Measurements from ENCODE around the gene MIER2. TPM values are rescaled to one million over a fixed set of nuclear protein-coding genes. Genes with fewer than 3 reads are reported as not detected.

Gene MIER2
- polyA plus RNA-seq, 1 donor from 2014 or later: 16.0 TPM

- H3K79me2 ChIP-seq (replicated peaks; ENCODE audit: insufficient read depth, low read length): no peaks in the 10 kb centered on the region
- no peak overlapping the region for H3K4me3 ChIP-seq (ENCODE audit: low read length)
Observed at GRCh38 chr19:367963-368629, 23.5 kb upstream of the MIER2 start.

GRCh38 chr19:367561-367960 is 23.0 kb upstream of the MIER2 start:
- H3K9me3 ChIP-seq (ENCODE audit: low read length): no peaks in the 10 kb centered on the region
- H3K9me2 ChIP-seq (ENCODE audit: insufficient read depth, low read length): no peaks in the 10 kb centered on the region

More at GRCh38 chr19:367963-368629, 23.5 kb upstream of the MIER2 start:
- H3K4me2 ChIP-seq (ENCODE audit: low read length): no peak overlapping the region
- H3K36me3 ChIP-seq (ENCODE audit: insufficient read depth, low read length): no peaks in the 10 kb centered on the region
- H3K9me2 ChIP-seq (ENCODE audit: insufficient read depth, low read length): no peaks in the 10 kb centered on the region
- H4K20me1 ChIP-seq (ENCODE audit: insufficient read depth): no peaks in the 10 kb centered on the region
- no peaks in the 10 kb centered on the region for H3K9me3 ChIP-seq (ENCODE audit: low read length)
- H2AFZ ChIP-seq (ENCODE audit: low read depth, low read length): no peak overlapping the region
- no peaks in the 10 kb centered on the region for H3K27me3 ChIP-seq (ENCODE audit: insufficient read depth, low read depth, low read length)
- no peak overlapping the region for H3K9ac ChIP-seq (ENCODE audit: low read length)
- TF ChIP-seq CTCF (IDR thresholded peaks at IDR 0.05; ENCODE audit: poor library complexity, severe bottlenecking): no peak
- TF ChIP-seq, protein P1, sequence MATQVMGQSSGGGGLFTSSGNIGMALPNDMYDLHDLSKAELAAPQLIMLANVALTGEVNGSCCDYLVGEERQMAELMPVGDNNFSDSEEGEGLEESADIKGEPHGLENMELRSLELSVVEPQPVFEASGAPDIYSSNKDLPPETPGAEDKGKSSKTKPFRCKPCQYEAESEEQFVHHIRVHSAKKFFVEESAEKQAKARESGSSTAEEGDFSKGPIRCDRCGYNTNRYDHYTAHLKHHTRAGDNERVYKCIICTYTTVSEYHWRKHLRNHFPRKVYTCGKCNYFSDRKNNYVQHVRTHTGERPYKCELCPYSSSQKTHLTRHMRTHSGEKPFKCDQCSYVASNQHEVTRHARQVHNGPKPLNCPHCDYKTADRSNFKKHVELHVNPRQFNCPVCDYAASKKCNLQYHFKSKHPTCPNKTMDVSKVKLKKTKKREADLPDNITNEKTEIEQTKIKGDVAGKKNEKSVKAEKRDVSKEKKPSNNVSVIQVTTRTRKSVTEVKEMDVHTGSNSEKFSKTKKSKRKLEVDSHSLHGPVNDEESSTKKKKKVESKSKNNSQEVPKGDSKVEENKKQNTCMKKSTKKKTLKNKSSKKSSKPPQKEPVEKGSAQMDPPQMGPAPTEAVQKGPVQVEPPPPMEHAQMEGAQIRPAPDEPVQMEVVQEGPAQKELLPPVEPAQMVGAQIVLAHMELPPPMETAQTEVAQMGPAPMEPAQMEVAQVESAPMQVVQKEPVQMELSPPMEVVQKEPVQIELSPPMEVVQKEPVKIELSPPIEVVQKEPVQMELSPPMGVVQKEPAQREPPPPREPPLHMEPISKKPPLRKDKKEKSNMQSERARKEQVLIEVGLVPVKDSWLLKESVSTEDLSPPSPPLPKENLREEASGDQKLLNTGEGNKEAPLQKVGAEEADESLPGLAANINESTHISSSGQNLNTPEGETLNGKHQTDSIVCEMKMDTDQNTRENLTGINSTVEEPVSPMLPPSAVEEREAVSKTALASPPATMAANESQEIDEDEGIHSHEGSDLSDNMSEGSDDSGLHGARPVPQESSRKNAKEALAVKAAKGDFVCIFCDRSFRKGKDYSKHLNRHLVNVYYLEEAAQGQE (IDR thresholded peaks at IDR 0.05; ENCODE audit: borderline replicate concordance): no peak
- TF ChIP-seq EP300 (conservative IDR thresholded peaks at IDR 0.05; ENCODE audit: poor library complexity, severe bottlenecking): no peak
- no peak for TF ChIP-seq POLR2AphosphoS5 (IDR thresholded peaks at IDR 0.05)
- no peak for TF ChIP-seq MXI1 (conservative IDR thresholded peaks at IDR 0.05; ENCODE audit: poor library complexity, severe bottlenecking)
- no peak for TF ChIP-seq RAD21 (conservative IDR thresholded peaks at IDR 0.05)
- TF ChIP-seq TAF1 (IDR thresholded peaks at IDR 0.05; ENCODE audit: low read depth): no peak
- TF ChIP-seq EZH2 (IDR thresholded peaks at IDR 0.05; ENCODE audit: borderline replicate concordance, insufficient read depth, low read length, poor library complexity, severe bottlenecking): no peak
- no peak for TF ChIP-seq SMC3 (conservative IDR thresholded peaks at IDR 0.05; ENCODE audit: poor library complexity)
- no peaks in the 10 kb centered on the region for H3F3A ChIP-seq (ENCODE audit: insufficient read depth, low read length, poor library complexity, severe bottlenecking)
- no peak overlapping the region for H3K27ac ChIP-seq (ENCODE audit: low read length)

More at GRCh38 chr19:367561-367960, 23.0 kb upstream of the MIER2 start:
- H3K9ac ChIP-seq (ENCODE audit: low read length): no peak overlapping the region
- H3F3A ChIP-seq (ENCODE audit: insufficient read depth, low read length, poor library complexity, severe bottlenecking): no peaks in the 10 kb centered on the region
- H3K4me2 ChIP-seq (ENCODE audit: low read length): no peak overlapping the region
- no peaks in the 10 kb centered on the region for H4K20me1 ChIP-seq (ENCODE audit: insufficient read depth)
- no peaks in the 10 kb centered on the region for H3K36me3 ChIP-seq (ENCODE audit: insufficient read depth, low read length)
- H3K27me3 ChIP-seq (ENCODE audit: insufficient read depth, low read depth, low read length): no peaks in the 10 kb centered on the region
- TF ChIP-seq EP300 (conservative IDR thresholded peaks at IDR 0.05; ENCODE audit: poor library complexity, severe bottlenecking) (no peak), RAD21 (conservative IDR thresholded peaks at IDR 0.05) (no peak), CTCF (IDR thresholded peaks at IDR 0.05; ENCODE audit: poor library complexity, severe bottlenecking) (no peak), SMC3 (conservative IDR thresholded peaks at IDR 0.05; ENCODE audit: poor library complexity) (no peak), EZH2 (IDR thresholded peaks at IDR 0.05; ENCODE audit: borderline replicate concordance, insufficient read depth, low read length, poor library complexity, severe bottlenecking) (no peak), TAF1 (IDR thresholded peaks at IDR 0.05; ENCODE audit: low read depth) (no peak), MXI1 (conservative IDR thresholded peaks at IDR 0.05; ENCODE audit: poor library complexity, severe bottlenecking) (no peak)
- TF ChIP-seq, protein P1 (IDR thresholded peaks at IDR 0.05; ENCODE audit: borderline replicate concordance): no peak
- no peak overlapping the region for H2AFZ ChIP-seq (ENCODE audit: low read depth, low read length)
- H3K79me2 ChIP-seq (replicated peaks; ENCODE audit: insufficient read depth, low read length): no peaks in the 10 kb centered on the region
- no peak overlapping the region for H3K27ac ChIP-seq (ENCODE audit: low read length)
- H3K4me3 ChIP-seq (ENCODE audit: low read length): no peak overlapping the region

Data from neural cell (in vitro differentiated cells).